IPS-NIHi11 (cell line): Measurements from ENCODE around the gene GPX2.
A peak's percentile ranks its signal among the peaks of the same experiment; 100 is the strongest.

Experiments used
- DNase-seq: peaks from one replicate; pipeline ENCODE4 v3.0.0; 2012; ENCODE audit warnings: mixed read lengths, low spot score

GPX2 gene

DNA sequence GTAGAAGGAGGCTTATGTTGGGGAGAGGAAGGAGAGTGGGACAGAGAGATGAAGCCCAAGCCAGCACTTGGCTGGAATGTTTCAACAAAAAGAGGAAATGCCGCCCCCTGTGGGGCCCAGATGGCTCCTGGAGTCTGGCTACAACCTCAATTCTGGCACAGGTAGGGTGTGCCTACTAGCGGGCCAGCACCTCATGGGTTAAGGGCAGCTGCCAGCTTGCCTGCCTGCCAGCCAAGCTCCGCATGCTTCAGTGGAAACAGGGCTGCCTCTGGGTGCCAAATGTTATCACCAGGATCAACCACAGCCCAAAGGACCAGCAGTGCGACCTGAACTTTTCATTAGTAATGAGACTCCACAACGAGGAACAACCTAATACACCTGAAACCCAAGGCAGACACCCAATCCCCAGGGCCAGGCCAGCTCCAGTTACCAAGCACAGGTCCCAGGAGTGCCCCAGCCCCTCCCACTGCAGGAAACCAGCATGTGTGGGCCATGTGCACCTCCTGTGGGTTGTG is 18.3 kb upstream of the GPX2 start:
- peak; percentile 72 for DNase-seq

DNA sequence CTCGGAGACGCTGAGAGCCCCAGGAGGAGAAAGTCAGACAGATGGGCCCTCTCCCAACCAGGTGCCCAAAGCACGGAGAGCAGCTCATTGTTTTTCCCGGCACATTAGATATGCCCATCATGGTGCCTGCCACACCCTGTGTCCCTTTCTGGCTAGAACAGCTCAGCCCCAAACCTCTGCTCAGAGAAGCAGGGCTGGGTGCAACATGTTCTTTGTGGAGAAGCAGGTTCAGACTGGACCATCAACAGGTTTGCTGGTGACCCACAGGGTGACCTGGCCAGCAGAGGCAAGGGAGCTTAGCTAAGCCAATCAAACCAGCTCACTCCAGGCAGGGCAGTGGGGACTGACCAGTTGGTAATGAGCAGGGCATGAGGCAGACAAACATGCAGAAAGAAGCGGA is 16.2 kb upstream of the GPX2 start:
- DNase-seq: no peak

DNA sequence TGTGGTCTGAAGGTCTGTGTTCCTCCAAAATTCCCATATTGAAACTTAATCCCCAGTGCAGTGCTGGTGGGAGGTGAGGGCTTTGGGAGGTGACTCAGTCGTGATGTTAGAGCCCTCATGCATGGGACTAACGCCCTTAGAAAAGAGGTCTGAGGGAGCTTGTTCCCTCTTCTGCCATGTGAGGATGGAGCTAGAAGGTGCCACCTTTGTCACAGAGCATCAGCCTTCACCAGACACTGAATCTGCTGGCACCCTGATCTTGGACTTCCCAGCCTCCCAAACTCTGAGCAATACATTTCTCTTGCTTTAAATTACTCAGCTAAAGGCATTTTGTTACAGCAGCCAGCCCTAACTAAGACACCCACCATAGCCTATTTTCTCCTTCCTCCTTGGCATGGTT is 15.7 kb upstream of the GPX2 start:
- DNase-seq: no peak

DNA sequence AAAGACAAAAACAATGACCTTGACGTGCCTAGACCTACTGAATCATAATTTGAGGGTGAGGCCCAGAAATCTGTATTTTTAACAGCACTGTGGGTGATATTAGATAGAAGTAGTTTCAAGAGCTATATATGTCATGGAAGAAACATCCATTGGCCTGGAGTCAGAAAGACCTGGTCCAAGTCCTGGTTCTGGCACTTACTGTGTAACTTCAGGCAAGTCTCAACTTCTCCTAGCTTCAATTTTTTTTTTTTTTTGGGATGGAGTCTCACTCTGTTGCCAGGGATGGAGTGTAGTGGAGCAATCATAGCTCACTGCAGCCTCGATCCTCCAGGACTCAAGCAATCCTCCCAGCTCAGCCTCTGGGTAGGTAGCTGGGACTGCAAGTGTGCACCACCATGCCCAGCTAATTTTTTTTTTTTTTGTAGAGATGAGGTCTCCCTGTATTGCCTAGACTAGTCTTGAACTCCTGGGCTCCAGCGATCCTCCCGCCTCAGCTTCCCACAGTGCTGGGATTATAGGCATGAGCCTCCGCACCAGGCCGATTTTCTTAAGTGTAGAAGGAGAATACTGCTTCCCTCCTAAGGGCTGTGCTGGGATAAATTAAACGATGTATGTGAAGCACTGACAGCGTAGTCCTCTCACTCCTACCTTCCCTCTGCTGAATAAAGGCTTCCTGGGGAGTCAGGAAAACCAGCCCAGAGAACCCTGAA is 14.3 kb upstream of the GPX2 start:
- DNase-seq: no peak

DNA sequence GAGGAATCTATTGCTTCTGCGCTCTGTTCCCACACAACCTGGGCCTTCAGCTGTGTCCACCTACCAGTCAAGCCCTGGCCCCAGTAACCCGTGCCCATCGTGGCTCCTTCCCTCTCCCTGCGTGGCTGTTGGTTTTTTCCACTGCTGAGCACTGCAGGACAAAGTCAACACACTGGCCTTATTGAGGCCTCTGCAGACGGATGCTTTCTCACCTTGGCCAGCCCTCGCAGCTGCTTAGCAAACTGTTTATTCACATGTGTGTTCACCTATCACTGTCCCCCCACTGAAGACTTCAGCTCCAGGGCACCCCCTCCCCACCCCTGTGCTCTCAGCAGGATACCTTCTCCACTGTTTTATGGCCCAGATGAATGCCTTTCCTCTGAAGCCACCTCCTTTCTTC is 12.8 kb upstream of the GPX2 start:
- no peak for DNase-seq

DNA sequence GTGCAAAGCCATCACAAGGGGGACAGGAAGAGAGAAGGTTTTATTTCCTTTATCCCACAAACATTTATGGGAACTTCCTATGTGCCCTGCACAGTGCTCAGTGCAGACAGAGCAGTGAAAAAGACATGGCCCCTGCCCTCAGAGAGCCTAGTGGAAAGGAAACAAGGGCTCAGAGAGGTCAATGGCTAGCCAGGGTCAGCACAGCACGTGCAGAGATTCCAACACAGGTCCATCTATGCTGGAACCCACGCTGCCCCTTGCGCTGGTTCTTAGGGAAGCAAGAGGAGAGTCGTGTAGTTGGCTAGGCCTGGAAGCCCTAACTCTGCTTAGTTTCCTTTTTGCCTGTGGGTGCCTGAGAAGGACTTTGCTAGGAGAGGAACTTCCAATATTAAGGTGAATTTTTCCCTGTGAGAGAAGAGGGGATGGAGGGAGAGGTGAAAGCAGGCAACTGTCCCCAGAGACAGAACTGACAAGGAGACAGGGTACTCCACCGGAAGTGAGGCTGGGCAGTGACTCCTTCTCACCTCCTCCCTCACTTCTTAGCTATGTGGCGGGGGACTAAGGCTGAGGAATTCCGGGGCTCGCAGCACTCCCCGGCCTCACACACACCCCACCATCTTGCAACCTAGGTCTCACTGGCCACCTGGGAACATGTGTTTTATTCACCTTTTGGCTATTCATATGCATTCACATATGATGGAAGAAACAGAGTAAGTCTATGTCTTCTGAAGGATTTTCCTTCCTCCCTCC is 12.1 kb upstream of the GPX2 start:
- no peak for DNase-seq

DNA sequence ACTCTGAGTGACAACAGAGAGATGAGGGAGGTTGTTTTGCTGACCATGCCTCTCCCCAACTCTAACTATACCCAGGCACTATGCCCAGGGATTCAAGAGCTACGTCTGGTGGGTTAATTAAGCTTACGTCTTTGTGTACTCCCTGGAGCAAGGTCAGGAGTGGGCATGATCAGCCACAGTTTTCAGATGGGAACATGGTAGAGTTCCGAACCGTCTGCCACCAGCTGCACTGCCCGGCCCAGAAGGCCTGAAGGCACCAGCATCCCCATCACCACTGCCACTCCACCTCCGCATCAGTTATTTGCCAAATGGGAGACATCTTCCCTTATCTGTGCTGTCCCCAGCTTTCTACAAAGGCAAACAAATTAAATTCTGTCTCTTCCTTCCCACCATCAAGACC is 11.1 kb upstream of the GPX2 start:
- no peak for DNase-seq

DNA sequence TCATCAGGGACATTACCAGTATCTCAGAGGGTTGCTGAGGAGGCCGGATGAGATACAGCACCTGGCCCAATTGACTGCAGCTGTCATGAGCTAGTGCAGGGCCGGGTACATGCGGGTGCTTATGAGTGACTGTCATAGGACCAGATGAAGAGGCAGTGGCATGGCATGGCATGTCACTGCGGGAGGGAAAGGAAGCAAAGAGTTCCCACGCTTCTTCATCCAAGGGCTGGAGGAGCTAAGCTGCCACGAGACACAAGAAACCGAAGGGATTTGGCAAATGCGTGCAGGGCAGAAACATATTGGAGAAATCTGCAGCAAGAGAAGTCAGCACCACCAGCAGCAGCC is 10.7 kb upstream of the GPX2 start:
- no peak for DNase-seq

DNA sequence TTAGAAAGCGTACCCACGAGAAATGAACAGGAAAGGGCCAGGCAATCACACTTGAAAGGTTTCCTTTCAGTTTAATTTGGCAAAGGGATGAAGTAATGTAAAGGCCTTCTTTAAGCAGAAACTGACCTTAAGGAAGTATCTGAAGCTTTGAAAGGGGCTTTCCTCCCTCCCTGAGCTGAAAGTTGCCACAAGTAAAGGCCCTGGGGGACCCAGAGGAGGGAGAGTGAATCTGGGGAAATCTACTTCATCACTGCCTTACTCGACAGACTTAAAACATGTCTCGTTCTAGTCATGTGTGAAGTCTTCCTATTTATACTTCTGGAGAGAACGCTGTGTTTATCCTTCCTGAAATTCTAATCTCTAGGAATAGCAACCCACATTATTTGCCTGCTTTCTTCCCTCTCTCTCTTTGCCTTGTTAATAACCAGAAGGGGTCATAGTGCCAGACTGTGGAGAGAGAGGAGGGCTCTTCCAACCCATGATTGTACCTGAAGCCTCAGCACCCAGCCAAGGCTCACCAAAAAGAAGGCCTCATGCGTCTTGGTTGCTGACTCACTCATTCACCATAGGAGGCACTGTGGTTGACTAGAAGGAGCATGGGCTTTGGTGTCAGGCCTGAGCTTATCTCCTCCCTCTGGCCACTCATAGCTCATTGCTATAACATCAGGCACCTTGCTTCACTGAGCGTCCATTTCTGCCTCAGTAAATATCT is 10.2 kb upstream of the GPX2 start:
- DNase-seq: peak; percentile 63

DNA sequence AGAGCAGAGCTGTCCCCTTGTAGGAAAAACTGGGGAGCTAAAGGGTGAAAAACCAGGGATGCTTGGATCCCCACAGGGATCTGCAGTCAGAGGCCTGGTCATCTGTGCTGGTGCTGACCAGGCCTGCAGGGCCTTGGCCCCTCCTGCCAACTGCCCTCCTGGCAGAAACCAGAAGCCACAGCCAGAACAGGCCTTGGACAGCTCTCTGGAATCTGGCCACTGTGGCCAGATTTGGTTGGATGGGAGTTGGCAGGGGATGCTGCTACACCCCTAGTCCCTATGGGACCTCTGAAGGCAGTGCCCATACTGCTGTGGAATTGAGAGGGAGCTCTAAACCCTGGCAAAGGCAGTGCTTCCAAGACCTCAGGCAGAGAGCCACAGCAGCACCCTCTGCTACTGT is 9.2 kb upstream of the GPX2 start:
- DNase-seq: no peak

DNA sequence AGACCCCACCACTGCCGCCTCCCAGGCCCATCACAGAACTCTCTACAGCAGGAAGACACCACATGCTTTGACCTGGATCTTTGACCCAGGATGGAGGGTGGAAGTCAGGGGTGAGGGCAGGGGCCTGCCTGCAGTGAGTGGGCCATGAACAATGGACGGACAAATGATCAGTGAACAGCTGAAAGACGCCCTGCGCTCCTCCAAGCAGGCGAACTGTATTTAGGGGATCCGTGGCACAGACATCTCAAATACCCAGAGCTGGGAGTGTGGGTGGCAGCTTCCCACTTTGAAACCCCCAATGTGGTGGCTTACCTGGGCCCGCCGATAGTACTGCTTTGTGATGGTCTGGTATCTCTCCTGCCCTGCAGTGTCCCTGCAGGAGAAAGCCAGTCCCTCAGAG is 8.7 kb upstream of the GPX2 start:
- no peak for DNase-seq

DNA sequence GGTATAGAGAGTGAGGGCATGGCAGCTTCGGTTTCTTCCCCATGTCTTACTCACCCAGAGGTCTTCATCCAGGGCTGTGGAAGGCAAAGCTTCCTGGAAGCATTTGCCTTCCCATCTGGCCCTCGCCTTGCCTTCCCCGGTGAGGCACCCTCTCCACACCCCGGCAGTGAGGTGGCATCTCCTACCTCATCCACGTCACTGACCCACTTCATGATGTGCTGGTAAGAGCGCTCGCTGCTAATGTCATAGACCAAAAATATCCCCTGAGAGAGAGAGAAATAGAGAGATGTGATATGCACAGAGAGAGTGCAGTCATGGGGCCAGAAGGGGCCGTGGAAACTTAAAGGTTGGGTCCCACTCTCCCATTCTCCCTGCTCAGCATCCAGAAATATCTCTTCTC is 8.3 kb upstream of the GPX2 start:
- DNase-seq: no peak

DNA sequence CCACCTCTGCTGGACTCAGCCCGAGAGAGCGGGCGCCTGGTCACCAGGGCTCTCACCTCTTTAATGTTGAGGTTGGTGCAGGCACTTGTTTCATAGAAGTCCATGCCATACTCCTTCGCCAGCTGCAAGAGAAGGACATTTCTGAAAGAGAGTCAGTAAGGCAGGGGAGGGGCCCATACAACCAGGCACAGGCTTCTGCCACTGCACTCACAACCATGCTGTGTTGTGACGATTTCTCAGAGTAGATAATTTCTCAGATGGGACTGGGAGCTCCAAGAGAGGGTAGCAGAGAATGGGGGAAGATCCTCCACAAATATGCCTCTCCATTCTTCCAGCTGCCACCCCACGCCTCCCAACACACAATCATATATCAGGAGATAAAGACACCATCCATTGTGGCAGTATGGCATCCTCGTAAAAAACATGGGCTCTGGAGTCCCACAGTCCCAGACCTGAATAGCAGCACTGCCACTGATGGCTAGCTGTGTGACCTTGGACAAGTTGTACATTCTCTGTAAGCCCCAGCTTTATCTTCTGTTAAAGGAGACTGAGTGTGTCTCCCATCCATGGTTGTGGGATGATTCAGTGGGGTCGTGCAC is 6.2 kb upstream of the GPX2 start:
- DNase-seq: no peak

DNA sequence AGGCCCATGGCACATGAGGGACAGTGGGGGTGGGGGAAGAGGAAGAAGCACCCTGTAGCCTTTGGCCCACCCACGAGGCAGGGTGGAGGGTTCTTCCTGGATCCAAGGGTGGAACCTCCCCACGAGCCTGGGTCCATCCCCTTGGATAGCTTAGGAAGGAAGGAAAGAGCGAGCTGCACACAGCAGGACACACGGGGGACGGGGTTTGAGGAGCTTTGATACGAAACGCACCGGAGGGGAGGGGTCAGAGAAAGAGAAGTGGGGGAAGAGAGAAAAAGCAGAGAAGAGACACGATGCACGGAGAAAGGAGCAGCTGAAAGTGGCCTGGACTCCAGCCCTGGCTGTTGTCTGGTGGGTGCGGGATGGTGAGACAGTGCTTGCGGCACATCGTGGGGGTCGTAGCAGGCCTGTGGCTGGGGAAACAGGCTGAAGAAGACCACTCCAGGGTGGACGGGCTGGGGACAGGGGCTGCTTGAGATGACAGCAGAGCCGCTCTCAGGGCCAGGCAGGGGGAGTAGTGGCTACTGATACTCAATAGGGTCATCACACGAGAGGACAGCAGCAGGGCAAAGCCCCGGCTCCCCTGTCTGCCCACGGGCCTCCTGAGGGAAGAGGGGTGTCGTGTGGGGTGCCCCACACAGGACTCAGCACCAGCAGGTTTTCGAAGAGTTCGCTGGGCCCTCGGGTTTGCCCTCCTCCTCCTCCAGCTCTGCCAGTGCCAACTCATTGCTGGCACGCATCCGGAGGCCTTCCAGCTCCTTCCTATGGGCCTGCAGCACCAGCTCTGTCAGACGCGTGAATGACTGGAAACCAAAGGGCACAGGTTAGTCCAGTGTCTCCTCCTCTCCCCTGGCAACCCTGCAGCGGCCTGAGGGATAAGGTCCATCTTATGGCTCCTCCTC is 5.4 kb upstream of the GPX2 start:
- DNase-seq: no peak

DNA sequence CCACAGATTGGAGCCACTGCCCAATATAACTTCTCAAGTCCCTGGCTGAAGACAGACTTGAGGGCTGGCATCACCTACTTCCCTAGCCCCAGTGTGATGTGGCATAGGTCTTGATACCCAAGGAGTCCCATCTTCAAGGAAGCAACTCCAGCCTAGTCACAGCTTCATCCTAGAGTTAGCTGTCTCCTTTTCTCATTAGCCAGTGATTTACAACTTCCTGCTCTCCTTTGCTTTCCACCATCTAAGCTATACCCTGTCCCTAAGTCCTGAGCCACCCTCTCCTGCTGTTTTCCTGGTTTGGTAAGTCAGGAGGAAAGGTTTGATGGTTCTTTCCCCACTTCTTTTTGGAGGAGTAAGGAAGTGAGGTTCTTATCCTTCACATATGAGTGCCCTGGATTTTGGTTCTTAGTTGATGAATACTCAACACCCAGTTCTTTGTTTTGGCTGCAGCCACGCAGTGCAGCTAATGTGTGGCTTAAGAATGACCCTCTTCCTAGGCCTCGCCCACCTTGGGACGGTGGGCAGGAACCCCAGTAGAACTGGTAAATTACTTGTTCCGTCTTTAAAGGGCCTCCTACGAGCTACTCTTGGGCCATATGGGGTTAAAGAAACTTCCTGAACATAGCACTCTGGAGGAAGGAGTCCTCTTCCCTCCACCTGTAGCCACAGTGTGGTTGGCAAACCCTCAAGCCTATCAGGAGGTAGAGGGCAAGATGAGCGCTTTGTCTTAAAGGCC is 3.9 kb upstream of the GPX2 start:
- DNase-seq: no peak

DNA sequence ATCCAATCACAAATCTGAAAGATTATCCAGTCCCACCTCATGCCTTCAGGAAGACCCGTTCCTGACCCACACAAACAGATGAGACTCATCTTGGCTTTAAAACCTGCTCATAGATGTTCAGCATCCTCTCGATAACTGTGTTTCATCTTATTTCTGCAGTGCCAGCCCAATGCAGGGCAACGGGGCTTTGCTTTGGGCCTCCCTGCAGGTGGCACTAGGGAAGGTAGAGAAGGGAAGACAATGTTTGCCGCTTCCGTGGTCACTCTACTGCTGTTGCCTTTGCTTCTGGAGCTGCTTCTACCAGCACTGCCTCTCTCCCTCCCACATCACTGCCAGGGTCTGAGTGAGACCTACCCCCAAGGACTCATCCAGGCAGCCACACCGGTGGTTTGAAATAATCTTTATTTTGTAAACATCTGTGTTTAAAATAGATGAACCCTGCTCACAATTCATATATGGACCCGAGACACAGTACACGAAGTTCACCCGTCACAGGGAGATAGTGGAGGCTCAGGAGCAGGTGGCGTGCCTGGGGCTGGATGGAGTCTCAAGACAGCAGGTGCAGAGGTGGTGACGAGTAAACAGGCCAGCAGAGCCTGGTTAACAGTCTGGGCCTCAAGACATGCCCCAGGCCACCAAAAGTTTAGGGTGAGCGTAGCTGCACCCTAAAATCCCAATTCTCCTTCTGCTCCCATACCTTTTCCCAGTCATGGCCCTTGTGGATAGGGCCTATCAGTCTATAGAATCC is 3.1 kb upstream of the GPX2 start:
- no peak for DNase-seq

DNA sequence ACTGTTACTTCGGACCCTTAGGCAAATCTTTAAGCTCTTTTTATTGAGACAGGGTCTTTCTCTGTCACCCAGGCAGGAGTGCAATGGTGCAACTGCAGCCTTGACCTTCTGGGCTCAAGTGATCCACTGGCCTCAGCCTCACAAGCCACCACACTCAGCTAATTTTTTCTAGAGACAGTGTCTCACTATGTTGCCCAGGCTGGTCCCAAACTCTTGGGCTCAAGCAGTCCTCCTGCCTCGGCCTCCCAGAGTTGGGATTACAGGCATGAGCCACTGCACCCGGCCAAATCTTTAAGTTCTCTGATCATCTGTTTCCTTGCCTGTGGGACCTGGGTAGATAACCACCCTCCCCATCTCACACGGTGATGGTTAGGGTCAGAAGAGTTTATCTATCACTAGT is 2.3 kb upstream of the GPX2 start:
- DNase-seq: no peak

DNA sequence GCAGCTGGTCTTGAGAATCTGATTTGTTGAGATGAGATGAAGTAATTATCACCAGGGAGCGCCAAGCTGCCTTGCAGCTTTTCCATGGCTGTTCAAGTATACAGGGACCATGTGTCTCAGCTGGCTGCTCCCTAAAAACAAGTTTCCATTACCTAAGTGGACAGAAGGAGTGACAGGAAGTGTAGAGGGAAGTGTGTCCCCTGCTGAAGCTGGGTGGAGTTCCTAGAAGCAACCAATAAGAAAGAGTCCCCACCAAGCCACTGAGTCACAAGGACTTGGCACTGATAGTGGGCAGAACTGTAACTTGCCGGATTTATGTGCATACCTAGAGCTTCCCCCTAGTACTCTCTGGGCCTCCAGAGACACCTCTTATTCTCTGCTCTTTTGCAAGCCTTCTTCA is 1.5 kb upstream of the GPX2 start:
- DNase-seq: no peak

DNA sequence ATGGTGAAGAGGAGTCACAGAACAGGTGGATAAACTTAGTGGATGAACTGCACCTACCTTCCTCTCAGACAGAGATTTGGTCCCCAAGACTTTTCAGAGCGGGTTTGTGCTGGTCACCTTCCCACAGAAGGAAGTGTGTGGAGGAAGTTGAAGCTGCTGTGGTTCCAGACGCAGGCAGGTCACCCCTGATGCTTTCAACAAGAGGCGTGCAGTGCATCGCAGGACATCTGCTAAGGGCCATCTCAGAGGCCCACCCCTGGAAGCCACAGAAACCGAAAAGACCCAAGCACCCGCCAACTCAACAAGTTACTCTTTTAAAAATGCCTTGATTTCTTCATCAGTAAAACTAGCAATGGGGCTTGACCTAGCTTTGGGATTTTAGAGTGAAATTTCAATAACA is 1.0 kb upstream of the GPX2 start:
- no peak for DNase-seq

DNA sequence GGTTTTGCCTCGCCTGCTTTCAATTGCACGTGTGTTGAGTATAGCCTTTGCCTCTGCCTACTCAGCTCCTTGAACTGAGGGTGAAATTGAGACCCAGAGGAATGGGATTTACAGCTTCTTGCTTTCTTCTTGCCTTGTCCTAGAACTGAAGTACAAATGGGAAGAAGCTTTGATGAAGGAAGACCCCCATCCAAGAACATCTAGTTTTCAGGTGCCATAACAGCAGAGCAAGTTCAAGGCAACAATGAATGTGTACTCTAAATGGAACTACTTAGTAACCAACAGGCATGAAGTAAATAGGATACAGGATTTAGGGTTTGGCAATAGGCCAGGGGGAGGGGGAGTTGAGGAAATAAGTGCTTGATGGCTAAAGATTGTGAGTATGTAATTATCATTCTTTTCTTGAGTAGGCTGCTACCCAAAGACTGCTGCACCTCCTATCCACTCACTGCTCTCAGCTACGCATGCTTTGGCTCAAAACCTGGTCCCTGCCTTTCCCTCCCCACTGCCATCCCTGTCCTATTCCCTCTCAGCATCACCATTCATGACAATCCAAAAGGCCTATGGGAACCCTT is 2.1 kb downstream of the GPX2 start:
- DNase-seq: no peak
